Urothelium cell line (cell line): Measurements from ENCODE around the gene MYBBP1A.

Source experiments
- DNase-seq: peaks from one replicate; pipeline ENCODE4 v3.0.0; 2011; ENCODE audit warnings: low spot score, mixed read lengths
- FAIRE-seq: peaks from 2 replicates; lab custom pipeline; 2011; peaks lifted over from hg19 to GRCh38; lab: Jason Lieb, UNC

Gene MYBBP1A

GRCh38 chr17:4551796-4552525 is 3.2 kb downstream of the MYBBP1A start:
- DNase-seq (no peak), FAIRE-seq (no peak)

DNA sequence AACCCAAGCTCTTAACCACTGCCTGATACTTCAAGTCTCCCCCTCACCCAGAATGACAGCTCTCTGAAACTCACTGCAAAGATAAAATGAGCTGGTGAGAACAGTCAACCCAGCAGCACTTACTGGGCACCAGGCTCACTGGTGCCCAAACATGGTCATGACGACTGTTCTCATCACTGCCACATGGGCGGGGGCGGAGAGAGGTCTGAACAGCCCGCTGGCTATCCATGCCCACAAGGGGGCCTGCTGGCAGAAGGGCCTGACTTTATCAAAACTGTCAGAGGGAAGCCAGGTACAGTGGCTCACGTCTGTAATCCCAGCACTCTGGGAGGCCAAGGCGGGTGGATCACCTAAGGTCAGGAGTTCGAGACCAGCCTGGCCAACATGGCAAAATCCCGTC is 4.0 kb downstream of the MYBBP1A start:
- no peak for DNase-seq
- no peak for FAIRE-seq

- FAIRE-seq (no peak), DNase-seq (no peak)
Observed at GRCh38 chr17:4550534-4551039, 4.6 kb downstream of the MYBBP1A start.

DNA sequence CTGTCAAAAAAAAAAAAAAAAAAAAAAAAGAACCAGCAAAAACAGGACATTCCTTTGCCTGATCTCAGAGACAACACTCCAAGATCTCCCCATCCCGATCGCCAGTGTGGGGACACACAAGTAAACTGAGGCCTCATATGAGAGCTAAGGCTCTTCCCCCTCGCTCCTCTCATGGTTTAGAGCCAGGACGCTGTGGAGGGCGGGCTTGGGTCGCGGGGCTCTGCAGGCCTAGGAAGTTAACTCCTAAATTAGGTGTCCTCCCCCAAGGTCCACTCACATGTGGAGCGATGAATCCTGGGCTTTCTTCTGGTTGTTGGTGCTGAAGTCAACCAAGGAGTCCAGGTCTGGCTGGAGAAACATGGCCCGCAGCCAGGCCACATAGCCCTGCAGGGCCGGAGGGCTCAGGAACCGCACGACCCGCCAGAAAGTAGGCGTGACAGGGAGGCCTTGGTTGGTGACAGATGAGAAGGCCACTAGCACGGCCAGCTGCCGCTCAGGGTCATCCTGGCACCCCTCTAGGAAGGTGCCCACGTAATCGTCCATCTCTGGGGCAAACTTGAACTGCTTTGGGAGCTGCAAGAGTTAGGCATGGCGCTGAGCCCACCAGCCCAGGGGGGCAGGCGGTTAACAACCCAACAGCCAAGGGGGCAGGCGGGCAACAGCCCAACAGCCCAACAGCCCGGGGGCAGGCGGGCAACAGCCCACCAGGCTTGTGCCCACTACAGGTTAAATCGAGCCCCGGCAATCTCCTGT is 5.2 kb downstream of the MYBBP1A start:
- FAIRE-seq = no peak
- no peak for DNase-seq

DNA sequence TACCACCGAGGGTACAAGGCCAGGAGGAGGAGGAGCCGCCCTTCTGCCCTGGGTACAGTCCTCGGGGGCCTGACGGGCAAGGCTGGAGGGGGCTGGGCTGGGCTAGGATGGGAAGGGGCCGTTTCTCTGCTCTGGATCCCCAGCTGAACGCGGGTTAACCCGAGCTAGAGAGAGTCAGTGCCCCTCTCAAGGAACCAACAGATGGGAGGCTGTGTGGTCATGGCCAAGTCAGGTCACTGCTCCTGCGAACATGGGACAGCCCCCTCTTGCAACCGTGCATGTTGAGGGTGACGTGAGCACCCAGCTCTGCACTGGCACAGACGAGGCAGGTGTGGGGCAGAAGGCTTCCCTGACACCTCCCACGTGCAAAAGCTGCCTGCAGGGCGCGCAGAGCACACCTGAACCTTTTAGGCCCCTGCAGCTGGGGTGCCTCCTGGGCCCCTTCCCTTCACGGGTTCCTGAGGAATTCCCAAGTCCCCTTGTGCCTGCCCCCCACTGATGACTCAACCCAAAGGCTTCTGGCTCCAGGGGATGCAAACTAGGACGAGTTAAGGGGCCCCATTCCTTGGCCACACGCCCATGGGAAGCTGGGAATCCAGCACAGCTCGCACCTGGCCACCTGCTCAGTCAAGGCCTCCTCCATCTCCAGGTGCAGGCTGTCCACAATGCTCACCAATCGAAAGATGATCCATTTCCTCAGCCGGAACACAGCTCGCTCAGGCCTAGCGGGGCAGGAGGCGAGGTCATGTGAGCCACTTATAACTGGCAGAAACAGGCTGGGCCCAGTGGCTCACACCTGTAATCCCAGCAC is 6.3 kb downstream of the MYBBP1A start:
- FAIRE-seq (no peak), DNase-seq (no peak)

GRCh38 chr17:4548061-4548461 is 7.1 kb downstream of the MYBBP1A start:
- DNase-seq = no peak
- FAIRE-seq = no peak

GRCh38 chr17:4547118-4547906 is 7.9 kb downstream of the MYBBP1A start:
- FAIRE-seq (no peak), DNase-seq (no peak)

GRCh38 chr17:4545217-4545951 is 9.8 kb downstream of the MYBBP1A start:
- no peak for FAIRE-seq
- DNase-seq = no peak

DNA sequence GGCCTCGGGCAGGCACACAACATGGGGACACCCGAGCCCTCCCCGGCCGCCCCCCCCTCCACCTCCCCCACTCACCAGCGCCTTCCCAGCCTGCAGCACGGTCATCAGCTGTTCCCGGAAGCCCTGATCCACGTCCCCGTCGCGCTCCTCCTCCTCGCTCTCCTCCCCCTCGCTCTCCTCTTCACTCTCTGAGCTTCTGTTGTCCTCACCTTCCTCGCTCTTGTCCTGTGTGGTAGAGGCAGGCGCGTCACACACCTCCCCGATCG is 10.3 kb downstream of the MYBBP1A start:
- FAIRE-seq = no peak
- no peak for DNase-seq

DNA sequence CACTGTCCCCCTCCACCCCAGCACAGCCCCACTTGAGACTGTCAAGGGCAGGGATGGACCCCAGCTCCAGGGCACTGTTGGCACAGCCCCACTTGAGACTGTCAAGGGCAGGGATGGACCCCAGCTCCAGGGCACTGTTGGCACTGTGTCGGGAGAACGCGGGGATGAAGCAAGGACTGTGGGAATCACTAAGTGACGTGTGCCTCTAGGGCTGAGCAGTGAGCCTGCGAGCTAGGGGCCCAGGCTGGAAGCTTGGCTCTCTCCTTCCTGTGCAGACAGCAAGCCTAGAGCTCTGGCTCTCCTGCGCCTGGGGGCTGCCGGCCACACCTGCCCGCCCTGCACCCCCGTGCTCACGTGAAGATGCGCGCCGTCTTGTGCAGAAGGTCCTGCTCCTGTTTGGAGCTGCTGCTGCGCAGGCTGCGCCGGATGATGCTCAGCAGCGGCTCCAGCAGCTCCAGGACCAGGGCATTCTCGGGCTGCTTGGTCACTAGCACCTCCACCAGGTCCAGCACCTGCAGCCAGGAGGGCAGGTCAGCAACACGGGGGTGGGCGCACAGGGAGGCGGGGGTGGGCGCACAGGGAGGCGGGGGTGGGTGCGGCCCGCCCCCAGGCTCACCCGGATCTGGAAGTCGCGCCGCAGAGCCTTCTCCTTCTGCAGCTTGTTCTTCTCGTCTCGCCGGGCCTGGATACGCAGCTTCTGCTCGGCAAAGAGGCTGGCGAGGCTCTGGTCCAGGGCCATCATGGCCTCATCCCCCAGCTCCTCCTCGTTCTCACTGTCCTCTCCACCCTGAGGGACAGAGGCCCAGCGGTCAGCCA is 10.8 kb downstream of the MYBBP1A start:
- DNase-seq (no peak), FAIRE-seq (no peak)

DNA sequence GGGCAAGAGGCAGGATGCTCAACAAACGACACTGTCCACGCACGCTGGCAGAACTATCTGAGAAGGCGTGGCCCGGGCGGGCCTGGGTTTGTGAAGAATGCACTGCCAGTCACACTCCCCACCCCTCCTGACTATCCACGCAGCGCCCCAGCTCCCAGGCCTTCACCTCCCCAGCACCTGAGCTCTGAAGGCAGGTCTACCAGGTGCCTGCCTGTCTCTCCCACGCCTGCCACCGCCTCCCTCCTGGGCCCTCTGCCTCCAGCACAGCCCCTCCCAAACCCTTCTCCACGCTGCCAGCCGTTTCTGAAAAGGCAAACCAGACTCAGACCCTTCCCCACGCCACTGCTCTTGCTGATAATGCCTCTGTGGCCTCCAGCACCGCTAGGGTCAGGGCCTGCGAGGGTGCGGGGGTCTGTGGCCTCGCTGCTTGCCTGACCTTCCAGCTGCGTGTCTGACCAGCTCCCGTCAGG is 11.6 kb downstream of the MYBBP1A start:
- DNase-seq (no peak), FAIRE-seq (no peak)

- FAIRE-seq (no peak), DNase-seq (no peak)
Observed at GRCh38 chr17:4542726-4543191, 12.4 kb downstream of the MYBBP1A start.

- DNase-seq (no peak), FAIRE-seq (no peak)
Observed at GRCh38 chr17:4542003-4542725, 13.0 kb downstream of the MYBBP1A start.

- FAIRE-seq = no peak
- no peak for DNase-seq
Observed at GRCh38 chr17:4541328-4542002, 13.7 kb downstream of the MYBBP1A start.

GRCh38 chr17:4540687-4541327 is 14.4 kb downstream of the MYBBP1A start:
- DNase-seq = no peak
- FAIRE-seq = no peak

DNA sequence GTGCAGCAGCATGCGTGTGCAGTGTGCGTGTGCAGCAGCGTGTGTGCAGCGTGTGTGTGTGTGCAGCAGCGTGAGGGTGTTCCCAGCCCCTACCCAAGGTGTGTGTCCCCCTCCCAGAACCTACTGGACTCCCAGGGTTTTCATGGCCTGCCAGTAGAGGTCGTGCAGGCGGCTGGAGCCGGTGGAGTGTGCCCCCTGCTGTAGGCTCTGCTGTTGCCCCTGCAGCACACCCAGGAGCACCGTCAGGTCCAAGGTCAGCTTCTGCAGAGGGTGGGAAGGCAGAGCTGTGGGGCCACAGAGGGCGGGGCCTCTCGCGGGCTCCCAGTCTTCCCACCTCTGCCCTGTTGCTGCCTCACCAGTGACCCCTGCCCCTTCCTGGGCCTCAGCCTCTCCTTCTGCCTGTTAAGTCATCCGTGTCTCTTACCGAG is 14.9 kb downstream of the MYBBP1A start:
- DNase-seq (no peak), FAIRE-seq (no peak)

- DNase-seq (no peak), FAIRE-seq (no peak)
Observed at GRCh38 chr17:4539576-4540223, 15.5 kb downstream of the MYBBP1A start.
